Neural cell (in vitro differentiated cells): Measurements from ENCODE around the gene KBTBD7. TPM values are rescaled to one million over a fixed set of nuclear protein-coding genes. Genes with fewer than 3 reads are reported as not detected.

Experiments
- H2AFZ ChIP-seq: fragments of 200-600, 300-800 bp; sonication (generic), shearing (Covaris generic); 2 replicates; pipeline ENCODE4 v1.6.0; 2014; ENCODE audit warnings: low read depth, mild to moderate bottlenecking, antibody characterized with exemption, low read length, moderate library complexity
- H3F3A ChIP-seq: fragments of 200-600 bp; shearing (Covaris generic); 2 replicates; pipeline ENCODE4 v1.6.1; 2016; ENCODE audit warnings: mild to moderate bottlenecking, moderate library complexity, mixed read lengths, antibody characterized with exemption, low read length; ENCODE audit not compliant: insufficient read depth, poor library complexity, severe bottlenecking
- H3K27ac ChIP-seq: fragments of 200-600, 300-800 bp; sonication (generic), shearing (Covaris generic); 2 replicates; pipeline ENCODE4 v1.5.1; 2014; ENCODE audit warnings: mild to moderate bottlenecking, low read length, moderate library complexity
- H3K27me3 ChIP-seq: fragments of 300-800, 200-600 bp; sonication (generic), shearing (Covaris generic); 2 replicates; pipeline ENCODE4 v1.6.0; 2014; ENCODE audit warnings: mild to moderate bottlenecking, low read depth, low read length, moderate library complexity; ENCODE audit not compliant: insufficient read depth
- H3K36me3 ChIP-seq: fragments of 300-800, 200-600 bp; sonication (generic), shearing (Covaris generic); 2 replicates; pipeline ENCODE4 v1.5.1; 2014; ENCODE audit warnings: mild to moderate bottlenecking, antibody characterized with exemption, low read length, moderate library complexity; ENCODE audit not compliant: insufficient read depth
- H3K4me2 ChIP-seq: fragments of 300-800, 200-600 bp; sonication (generic), shearing (Covaris generic); 2 replicates; pipeline ENCODE4 v1.6.0; 2014; ENCODE audit warnings: mild to moderate bottlenecking, low read length
- H3K4me3 ChIP-seq: fragments of 300-800, 200-600 bp; sonication (generic), shearing (Covaris generic); 2 replicates; pipeline ENCODE4 v1.5.1; 2014; ENCODE audit warnings: mild to moderate bottlenecking, low read length, moderate library complexity
- H3K79me2 ChIP-seq: fragments of 200-600 bp; shearing (Covaris generic); replicated peaks from 2 replicates; pipeline ENCODE4 v1.6.0; 2014; ENCODE audit warnings: mild to moderate bottlenecking, low read length, moderate library complexity; ENCODE audit not compliant: insufficient read depth
- H3K9ac ChIP-seq: fragments of 300-800, 200-600 bp; sonication (generic), shearing (Covaris generic); 2 replicates; pipeline ENCODE4 v1.6.1; 2016; ENCODE audit warnings: mild to moderate bottlenecking, low read length, mixed read lengths
- H3K9me2 ChIP-seq: fragments of 200-600 bp; shearing (Covaris generic); 2 replicates; pipeline ENCODE4 v1.6.1; 2016; ENCODE audit warnings: mild to moderate bottlenecking, low read length, mixed read lengths; ENCODE audit not compliant: insufficient read depth
- H3K9me3 ChIP-seq: fragments of 200-600, 300-800 bp; sonication (generic), shearing (Covaris generic); 2 replicates; pipeline ENCODE4 v1.6.1; 2016; ENCODE audit warnings: mild to moderate bottlenecking, mixed run types, low read length, moderate library complexity, mixed read lengths
- H4K20me1 ChIP-seq: fragments of 200-600 bp; shearing (Covaris generic); 2 replicates; pipeline ENCODE4 v1.6.1; 2016; ENCODE audit warnings: mild to moderate bottlenecking, mixed run types; ENCODE audit not compliant: insufficient read depth
- EP300 ChIP-seq: fragments of 450-650 bp; conservative IDR thresholded peaks from 2 replicates; pipeline ENCODE4 v1.6.1; 2014; ENCODE audit warnings: antibody characterized with exemption, mild to moderate bottlenecking, moderate library complexity; ENCODE audit not compliant: poor library complexity, severe bottlenecking
- EZH2 ChIP-seq: fragments of 200-600, 300-800 bp; shearing (Covaris generic), sonication (generic); IDR thresholded peaks from 2 replicates; pipeline ENCODE4 v1.6.1; 2014; ENCODE audit warnings: antibody characterized with exemption, low read length, borderline replicate concordance, mild to moderate bottlenecking; ENCODE audit not compliant: insufficient read depth, poor library complexity, severe bottlenecking
- MXI1 ChIP-seq: fragments of 450-650 bp; conservative IDR thresholded peaks from 2 replicates; pipeline ENCODE4 v1.6.1; 2014; ENCODE audit warnings: antibody characterized with exemption, mild to moderate bottlenecking; ENCODE audit not compliant: poor library complexity, severe bottlenecking
- POLR2AphosphoS5 ChIP-seq: IDR thresholded peaks from 2 replicates; pipeline ENCODE4 v1.6.1; 2012
- RAD21 ChIP-seq: fragments of 450-650 bp; conservative IDR thresholded peaks from 2 replicates; pipeline ENCODE4 v1.6.1; 2014; ENCODE audit warnings: antibody characterized with exemption, mild to moderate bottlenecking, moderate library complexity
- SMC3 ChIP-seq: fragments of 450-650 bp; conservative IDR thresholded peaks from 2 replicates; pipeline ENCODE4 v1.6.1; 2014; ENCODE audit warnings: antibody characterized with exemption, mild to moderate bottlenecking, moderate library complexity; ENCODE audit not compliant: poor library complexity
- TAF1 ChIP-seq: IDR thresholded peaks from 2 replicates; pipeline ENCODE4 v1.6.1; 2012; ENCODE audit warnings: low read depth
- polyA plus RNA-seq: library from polyadenylated mRNA; depleted of rRNA; stranded (reverse); fragments of >200 nt; gene quantifications from 2 replicates; pipeline ENCODE4 v1.2.3, GENCODE V29; 2014
- TF ChIP-seq, protein P1 (sequence below): fragments of 450-650 bp; IDR thresholded peaks from 2 replicates; pipeline ENCODE4 v1.5.1; 2014; ENCODE audit warnings: antibody characterized with exemption, mild to moderate bottlenecking, moderate library complexity; ENCODE audit not compliant: poor library complexity, severe bottlenecking
- TF ChIP-seq, protein P2 (sequence below): IDR thresholded peaks from 2 replicates; pipeline ENCODE4 v1.6.1; 2012; ENCODE audit warnings: borderline replicate concordance

Gene KBTBD7
- polyA plus RNA-seq, 1 donor from 2014 or later, result 28.0 TPM

DNA sequence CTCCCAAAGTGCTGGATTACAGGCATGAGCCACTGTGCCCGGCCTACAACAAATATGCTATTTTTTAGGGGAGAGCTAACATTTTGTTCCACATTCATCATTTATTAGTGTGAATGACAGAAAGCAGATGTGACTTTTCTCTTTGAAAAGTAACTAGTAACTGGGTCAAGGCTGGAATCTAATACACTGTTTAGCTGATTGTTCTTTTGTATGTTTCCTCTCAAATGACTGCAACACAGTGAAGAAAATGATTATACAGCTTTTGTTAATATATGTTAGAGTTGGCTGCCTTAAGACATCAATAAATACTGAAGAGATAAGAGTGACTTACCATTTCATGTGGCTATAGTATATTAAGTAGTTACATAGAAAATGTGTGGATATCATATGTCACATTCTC is 42.0 kb upstream of the KBTBD7 start:
- H3K36me3 ChIP-seq, result no peaks in the 10 kb centered on the region
- H3K27me3 ChIP-seq, result no peaks in the 10 kb centered on the region
- TF ChIP-seq, protein P1, sequence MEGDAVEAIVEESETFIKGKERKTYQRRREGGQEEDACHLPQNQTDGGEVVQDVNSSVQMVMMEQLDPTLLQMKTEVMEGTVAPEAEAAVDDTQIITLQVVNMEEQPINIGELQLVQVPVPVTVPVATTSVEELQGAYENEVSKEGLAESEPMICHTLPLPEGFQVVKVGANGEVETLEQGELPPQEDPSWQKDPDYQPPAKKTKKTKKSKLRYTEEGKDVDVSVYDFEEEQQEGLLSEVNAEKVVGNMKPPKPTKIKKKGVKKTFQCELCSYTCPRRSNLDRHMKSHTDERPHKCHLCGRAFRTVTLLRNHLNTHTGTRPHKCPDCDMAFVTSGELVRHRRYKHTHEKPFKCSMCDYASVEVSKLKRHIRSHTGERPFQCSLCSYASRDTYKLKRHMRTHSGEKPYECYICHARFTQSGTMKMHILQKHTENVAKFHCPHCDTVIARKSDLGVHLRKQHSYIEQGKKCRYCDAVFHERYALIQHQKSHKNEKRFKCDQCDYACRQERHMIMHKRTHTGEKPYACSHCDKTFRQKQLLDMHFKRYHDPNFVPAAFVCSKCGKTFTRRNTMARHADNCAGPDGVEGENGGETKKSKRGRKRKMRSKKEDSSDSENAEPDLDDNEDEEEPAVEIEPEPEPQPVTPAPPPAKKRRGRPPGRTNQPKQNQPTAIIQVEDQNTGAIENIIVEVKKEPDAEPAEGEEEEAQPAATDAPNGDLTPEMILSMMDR, result no peak
- TF ChIP-seq MXI1, result no peak
- no peak for TF ChIP-seq SMC3
- TF ChIP-seq EP300, result no peak
- TF ChIP-seq, protein P2, sequence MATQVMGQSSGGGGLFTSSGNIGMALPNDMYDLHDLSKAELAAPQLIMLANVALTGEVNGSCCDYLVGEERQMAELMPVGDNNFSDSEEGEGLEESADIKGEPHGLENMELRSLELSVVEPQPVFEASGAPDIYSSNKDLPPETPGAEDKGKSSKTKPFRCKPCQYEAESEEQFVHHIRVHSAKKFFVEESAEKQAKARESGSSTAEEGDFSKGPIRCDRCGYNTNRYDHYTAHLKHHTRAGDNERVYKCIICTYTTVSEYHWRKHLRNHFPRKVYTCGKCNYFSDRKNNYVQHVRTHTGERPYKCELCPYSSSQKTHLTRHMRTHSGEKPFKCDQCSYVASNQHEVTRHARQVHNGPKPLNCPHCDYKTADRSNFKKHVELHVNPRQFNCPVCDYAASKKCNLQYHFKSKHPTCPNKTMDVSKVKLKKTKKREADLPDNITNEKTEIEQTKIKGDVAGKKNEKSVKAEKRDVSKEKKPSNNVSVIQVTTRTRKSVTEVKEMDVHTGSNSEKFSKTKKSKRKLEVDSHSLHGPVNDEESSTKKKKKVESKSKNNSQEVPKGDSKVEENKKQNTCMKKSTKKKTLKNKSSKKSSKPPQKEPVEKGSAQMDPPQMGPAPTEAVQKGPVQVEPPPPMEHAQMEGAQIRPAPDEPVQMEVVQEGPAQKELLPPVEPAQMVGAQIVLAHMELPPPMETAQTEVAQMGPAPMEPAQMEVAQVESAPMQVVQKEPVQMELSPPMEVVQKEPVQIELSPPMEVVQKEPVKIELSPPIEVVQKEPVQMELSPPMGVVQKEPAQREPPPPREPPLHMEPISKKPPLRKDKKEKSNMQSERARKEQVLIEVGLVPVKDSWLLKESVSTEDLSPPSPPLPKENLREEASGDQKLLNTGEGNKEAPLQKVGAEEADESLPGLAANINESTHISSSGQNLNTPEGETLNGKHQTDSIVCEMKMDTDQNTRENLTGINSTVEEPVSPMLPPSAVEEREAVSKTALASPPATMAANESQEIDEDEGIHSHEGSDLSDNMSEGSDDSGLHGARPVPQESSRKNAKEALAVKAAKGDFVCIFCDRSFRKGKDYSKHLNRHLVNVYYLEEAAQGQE, result no peak
- no peak overlapping the region for H3K27ac ChIP-seq
- no peaks in the 10 kb centered on the region for H4K20me1 ChIP-seq
- no peaks in the 10 kb centered on the region for H3K9me3 ChIP-seq
- no peak overlapping the region for H3K4me3 ChIP-seq
- no peaks in the 10 kb centered on the region for H3K9me2 ChIP-seq
- H3F3A ChIP-seq, result no peaks in the 10 kb centered on the region
- H2AFZ ChIP-seq, result no peak overlapping the region
- no peaks in the 10 kb centered on the region for H3K79me2 ChIP-seq
- H3K4me2 ChIP-seq, result no peak overlapping the region
- no peak overlapping the region for H3K9ac ChIP-seq

DNA sequence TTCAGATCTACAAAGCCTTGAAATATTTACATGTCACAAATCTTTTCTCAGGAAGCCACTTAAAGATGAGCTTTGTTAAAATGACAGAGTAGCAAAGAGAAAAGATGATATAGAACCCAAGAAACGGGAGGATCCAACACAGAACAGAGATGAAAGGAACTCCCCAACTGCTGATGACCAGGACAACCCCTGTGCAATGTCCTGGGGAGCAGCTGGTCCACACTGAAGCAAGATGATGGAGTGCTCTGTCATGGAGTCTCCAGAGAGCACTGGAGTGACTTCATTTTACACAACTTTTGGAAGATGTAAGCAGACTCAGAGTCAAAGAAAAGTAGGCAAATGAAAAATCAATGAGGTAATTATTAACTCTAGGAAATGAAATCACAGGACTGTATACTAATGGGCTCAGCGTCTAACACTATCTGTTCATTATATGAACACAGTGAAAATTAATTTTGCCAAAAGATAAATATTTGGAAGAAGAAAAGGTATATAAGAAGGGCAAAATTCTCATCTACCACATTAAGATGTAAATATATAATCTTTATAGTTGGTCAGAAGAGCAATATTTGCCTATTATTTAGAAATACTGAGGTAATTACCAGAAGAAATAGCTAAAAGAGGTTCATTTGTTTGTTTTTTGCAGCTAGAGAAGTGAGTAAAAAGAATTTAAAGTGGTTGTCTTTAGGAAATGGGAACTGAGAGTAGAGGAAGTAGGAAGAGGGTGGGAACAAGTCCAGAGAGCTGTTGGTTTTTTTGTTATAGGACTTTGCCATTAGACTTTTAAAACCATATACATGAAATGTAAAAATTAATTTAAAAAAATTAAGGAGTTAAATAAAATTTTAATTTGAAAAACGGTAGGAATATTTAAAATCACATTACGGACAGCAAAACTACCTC is 38.5 kb upstream of the KBTBD7 start:
- no peak for TF ChIP-seq MXI1
- TF ChIP-seq TAF1, result no peak
- TF ChIP-seq, protein P2, result no peak
- no peak for TF ChIP-seq EZH2
- TF ChIP-seq POLR2AphosphoS5, result no peak
- no peak for TF ChIP-seq SMC3
- no peak for TF ChIP-seq RAD21
- TF ChIP-seq EP300, result no peak
- TF ChIP-seq, protein P1, result no peak
- H3K9me3 ChIP-seq, result no peaks in the 10 kb centered on the region
- H3K4me2 ChIP-seq, result no peak overlapping the region
- no peak overlapping the region for H3K4me3 ChIP-seq
- H3K27me3 ChIP-seq, result no peaks in the 10 kb centered on the region
- H3K9me2 ChIP-seq, result no peaks in the 10 kb centered on the region
- no peaks in the 10 kb centered on the region for H4K20me1 ChIP-seq
- no peaks in the 10 kb centered on the region for H3F3A ChIP-seq
- no peak overlapping the region for H3K27ac ChIP-seq
- no peaks in the 10 kb centered on the region for H3K36me3 ChIP-seq
- no peaks in the 10 kb centered on the region for H3K79me2 ChIP-seq
- H3K9ac ChIP-seq, result no peak overlapping the region
- no peak overlapping the region for H2AFZ ChIP-seq
